GM15510 (cell line): ENCODE results near the gene COX4I1.

ENCODE experiments used
- POLR2A ChIP-seq: IDR thresholded peaks from 3 replicates; pipeline ENCODE4 v1.6.1; 2011; ENCODE audit warnings: borderline replicate concordance; ENCODE audit not compliant: insufficient read length; ENCODE audit errors: extremely low read depth

The COX4I1 gene

DNA sequence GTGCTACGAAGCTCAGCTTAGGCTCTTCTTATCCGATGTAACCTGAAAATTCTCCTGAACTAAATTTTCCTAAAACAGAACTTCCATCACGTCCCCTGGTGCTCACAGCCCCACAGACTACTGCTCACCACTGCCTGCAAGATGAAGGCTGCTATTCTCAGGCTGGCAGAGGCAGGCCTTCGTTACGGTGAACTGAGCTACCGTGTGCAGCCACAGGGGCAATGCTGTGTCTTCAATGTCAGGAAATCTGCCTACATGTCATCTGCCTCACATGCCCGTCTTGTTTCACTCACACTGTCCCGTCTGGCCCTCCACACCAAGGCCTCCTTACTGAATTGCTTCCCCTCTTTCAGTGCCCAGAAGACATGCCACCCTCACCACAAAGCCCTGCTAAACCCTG is 16.1 kb upstream of the COX4I1 start:
- TF ChIP-seq POLR2A = no peak

DNA sequence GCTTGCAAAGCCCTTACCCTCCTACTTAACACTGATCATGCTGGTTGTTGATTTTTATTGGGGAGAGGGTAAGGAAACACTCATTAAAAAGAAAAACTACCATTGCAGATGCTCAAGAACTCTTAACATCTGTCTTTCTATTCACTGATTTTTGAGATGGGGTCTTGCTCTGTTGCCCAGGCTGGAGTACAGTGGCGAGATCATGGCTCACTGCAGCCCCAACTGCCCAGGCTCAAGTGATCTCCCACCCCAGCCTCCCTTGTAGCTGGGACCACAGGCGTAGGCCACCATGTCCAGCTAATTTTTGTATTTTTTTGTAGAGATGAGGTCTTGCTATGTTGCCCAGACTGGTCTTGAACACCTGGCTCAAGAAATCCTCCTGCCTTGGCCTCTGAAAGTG is 14.7 kb upstream of the COX4I1 start:
- TF ChIP-seq POLR2A = no peak

DNA sequence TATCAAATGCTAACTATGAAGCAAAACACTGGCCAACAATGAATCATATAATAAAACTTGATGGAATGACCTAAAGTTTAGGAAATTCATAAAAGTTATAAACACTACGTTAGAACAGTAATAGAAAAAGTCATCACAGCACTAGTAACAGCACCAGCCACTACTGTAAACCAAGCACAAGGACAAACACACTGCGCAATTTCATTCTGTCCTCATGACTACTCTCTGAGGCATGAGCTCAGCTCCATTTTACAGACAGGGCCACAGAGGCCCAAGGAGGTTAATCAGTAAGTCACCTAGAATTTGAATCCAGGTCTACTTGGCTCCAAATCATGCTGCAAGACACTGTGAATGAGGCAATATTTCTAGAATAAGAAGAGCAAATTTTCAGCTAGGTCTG is 13.6 kb upstream of the COX4I1 start:
- no peak for TF ChIP-seq POLR2A

DNA sequence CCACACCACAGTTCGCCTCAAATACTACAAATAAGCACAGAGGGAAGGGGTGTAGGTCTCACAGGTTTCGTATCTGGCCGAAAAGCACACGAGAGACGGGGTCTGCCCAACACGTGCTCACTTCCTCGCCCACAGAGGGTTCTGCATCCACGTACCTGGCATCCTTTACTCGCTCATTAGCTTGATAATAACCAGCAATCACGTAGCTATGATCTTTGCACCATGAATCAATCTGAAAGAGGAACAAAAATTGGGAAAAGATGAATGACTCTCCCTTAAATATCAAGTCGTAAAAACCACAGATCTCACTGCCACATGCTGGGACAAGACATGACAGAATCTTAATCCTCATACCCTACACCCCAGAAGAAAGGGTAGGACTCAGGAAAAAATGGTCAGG is 10.7 kb upstream of the COX4I1 start:
- TF ChIP-seq POLR2A = no peak

DNA sequence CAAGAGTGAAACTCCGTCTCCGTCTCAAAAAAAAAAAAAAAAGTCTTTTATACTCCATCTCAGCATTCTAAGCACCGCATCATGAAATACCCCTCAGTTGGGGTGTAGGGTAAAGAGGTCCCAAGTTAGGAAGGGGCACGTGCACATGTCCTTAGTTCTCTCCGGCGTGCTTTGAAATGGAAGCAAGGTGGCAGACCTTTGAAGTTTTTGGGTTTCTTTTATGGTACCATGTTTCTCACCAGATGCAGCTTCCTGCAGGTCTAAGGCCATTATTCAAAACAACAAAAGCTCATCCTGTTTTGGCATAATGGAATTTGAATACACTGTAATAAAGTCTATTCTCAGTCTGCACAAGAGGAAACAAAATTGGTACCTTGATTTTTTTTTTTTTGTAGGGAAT is 9.7 kb upstream of the COX4I1 start:
- TF ChIP-seq POLR2A = no peak

DNA sequence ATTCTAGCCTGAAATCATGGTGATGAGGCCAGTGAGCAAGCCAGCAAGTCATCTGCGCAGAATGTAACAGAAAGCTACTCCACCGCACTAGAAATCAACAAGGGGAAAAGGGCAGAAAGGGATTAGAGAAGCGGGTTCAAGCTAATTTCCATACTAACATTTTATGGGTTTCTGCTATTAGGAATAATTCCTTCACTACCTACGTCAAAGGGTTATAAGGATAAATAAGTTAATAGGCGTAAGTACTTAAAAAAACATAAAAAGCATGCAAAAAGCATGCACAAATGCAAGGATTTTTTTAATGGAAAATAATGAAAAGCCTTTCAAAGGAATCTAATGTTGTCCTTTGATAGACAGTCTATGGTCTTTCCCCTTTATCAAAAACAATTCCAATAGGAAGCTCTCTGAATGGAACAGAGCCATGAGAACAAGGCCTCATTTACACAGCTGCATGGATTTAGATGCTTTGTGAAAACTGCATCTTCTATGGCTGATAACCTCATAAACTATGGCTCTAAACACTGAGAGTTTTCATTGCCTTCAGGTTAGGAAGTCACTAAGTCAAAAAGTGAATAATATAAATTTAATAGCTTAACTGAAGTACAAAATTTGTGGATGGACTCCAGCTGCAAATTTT is 5.7 kb upstream of the COX4I1 start:
- no peak for TF ChIP-seq POLR2A

DNA sequence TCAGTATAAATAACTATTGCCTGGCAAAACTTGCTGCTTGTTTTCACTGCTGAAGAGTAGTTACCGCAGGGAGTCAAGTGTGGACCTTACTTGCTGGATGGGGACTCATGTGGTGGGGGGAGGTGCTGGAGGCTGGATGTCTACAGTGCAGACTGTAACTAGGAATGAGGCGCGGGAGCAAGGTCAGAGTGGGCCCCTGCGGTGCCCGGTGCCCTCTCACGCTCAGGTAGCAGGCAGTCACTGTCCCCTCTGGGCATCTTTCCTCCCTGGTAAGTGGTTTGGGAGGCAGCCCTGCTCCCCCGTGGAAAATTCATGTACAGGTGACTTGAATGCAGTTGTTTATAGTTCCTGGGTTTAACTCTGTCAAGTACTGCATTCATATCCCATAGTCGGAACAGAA is 4.8 kb upstream of the COX4I1 start:
- no peak for TF ChIP-seq POLR2A

DNA sequence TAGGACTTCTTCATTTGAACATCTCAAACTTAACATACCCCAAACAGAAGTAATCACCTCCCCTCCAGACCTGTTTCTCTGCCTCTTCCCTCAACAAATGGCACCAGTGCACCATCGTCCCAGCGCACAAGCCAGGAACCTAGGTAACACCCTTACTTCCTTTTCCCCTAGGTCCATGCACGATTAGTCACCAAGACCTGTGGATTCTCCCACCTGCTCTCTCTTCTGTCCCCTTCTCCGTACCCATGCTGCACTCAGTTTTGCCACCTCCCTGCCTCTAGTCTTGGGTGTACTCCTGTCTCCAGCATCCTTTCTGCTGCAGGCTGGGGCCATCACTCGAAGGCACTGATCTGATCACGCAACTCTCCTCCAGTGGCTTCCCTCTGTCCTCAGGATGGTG is 3.3 kb upstream of the COX4I1 start:
- no peak for TF ChIP-seq POLR2A

DNA sequence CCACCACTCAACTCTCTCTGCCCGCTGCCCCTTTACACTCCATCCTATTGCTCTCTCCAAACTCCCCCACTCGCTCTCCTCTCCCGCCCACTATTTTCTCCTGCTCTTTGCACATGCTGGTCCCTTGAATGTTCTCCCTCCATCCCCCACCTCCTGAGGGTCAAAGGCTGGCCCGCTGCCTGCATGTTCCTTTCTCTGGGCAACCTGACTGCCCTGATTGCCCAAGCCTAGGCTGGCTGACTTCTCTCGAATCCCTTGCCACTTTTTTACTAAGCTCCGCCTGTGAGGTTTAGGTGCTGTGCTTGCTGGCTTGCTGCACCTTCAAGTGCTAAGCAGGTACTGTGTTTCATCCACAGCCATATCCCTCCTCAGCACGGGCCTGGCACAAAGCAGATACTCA is 2.9 kb upstream of the COX4I1 start:
- TF ChIP-seq POLR2A = no peak

DNA sequence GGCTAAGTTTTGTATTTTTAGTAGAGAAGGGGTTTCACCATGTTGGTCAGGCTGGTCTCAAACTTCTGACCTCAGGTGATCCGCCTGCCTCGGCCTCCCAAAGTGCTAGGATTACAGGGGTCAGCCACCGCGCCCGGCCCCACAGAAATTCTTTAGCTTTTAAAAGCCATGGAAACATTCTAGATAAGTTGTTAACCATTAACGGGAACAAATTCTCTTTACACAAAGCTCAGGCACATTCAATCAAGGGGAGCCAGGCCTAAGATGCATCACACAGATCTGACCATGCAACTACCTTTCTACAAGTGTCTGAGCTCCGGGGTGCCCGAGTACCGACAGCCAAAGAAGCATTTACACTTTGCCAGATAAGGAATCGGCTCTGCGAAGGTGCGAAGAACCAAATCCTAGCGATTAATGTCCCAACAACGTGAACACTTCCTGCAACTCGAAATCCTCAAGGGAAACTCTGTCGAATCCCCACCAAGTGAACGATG is 1.2 kb upstream of the COX4I1 start:
- no peak for TF ChIP-seq POLR2A

DNA sequence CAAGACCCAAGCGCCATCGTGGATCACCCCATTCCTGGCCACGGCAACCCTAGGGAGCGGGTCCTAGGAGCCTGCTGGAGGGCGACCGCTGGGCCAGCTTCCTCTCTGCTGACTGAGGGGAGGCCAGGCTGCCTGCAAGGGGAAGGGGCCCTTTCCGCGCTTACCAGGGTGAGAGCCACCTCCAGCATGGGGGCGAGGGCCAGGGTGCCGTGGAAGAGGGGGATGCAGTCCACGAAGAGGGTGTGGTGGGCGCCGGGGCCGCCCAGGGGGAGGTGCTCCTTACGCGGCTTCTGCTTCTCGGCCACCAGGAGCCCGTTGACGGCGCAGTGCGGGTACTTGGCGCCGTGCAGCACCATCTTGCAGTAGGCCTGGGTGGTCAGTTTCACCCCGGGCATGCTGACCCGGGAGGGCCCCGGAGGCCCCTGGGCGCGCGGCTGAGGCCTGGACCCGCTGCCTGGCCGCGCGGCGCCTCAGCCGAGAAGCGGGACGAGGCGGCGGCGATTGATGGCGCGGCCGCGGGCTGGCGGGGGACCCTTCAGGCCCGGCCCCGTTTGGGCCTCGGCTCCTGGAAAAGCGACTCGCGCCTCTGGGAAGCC is 496 bp upstream of the COX4I1 start:
- TF ChIP-seq POLR2A = no peak

DNA sequence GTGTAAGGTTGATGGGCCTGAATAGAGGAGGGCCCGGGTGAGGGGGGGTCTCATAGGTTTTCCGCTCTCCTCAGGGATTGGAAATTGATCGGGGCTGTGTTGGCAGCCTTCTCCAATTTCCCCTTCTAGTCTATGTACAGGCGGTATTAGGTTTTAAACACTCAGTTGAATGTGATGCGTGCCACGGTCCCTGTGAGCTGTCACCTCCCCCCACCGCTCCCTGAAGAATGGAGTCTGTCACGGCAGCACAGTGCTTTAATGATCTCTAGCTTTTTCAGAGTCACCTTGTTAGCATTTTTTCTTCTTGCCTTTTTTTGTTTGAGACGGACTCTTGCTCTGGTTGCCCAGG is 800 bp downstream of the COX4I1 start:
- no peak for TF ChIP-seq POLR2A

DNA sequence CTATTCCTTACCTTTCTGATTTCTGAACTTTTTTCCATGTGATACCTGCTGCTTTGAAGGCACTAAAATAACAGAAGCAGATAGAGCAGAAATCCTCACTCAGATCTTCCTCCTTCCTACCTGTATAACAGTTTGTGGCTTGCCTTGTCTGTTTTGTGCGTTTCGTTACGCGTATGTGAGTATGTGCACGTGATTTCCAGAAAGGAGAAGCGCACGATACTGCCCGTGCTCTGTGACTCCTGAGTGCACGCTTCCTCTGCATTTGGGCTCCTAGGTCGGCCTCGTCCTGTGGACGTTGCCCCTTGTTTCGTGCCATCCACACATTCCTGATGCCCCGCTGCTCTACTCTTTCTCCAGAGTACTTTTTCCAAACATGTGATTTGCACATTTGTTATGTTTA is 4.1 kb downstream of the COX4I1 start:
- TF ChIP-seq POLR2A = no peak

DNA sequence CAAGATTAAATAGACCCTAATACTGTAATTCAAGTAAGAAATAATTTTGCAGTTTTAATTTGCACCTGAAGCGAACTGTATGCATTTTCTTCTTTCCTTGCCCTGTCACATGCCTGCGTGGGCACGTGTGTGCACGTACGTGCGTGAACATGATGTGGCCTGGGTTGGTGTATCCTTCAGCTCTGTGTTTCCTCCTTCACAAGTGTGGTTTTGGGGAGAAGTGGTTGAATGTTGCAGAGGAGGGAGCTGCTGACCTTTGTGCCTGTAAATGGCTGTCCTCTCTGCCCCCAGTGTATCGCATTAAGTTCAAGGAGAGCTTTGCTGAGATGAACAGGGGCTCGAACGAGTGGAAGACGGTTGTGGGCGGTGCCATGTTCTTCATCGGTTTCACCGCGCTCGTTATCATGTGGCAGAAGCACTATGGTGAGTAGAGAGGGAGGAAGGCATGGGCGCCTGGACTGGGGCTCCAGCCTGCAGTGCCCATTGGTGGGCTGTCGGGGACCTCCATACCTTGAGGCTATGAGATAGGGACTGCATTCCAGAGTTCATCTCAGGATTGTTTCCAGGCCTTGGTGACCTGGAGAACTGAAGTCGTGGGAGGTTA is 6.0 kb downstream of the COX4I1 start:
- no peak for TF ChIP-seq POLR2A

DNA sequence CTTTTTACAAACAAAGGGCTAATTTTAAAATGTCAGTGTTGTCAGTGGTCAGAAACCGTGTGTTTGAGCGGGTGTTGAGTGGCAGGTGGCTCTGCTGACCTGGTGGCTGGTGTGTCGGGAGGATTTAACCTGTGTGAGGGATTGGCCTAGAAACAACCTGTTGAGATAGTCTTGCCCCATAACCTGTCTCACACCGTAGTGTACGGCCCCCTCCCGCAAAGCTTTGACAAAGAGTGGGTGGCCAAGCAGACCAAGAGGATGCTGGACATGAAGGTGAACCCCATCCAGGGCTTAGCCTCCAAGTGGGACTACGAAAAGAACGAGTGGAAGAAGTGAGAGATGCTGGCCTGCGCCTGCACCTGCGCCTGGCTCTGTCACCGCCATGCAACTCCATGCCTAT is 7.0 kb downstream of the COX4I1 start:
- no peak for TF ChIP-seq POLR2A

DNA sequence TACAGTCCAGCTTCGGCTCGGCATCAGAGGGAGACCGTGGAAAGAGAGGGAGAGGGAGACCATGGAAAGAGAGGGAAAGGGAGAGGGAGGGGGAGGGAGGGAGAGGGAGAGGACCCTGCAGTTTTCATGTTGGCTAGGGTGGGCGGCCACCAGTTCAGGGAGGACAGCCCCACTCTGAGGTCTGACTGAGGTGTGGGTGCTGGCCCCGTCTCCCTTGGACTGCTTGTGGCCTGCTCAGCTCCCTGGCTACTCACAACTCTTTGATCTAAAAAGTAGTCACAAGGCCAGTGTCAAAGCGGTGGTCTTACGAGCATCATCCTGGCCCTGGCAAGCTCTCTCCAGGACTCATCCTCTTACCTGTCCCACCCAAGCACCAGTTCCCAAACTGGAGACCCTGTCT is 9.4 kb downstream of the COX4I1 start:
- TF ChIP-seq POLR2A = no peak
